ENCODE measurements around the gene AFF2.

DNA sequence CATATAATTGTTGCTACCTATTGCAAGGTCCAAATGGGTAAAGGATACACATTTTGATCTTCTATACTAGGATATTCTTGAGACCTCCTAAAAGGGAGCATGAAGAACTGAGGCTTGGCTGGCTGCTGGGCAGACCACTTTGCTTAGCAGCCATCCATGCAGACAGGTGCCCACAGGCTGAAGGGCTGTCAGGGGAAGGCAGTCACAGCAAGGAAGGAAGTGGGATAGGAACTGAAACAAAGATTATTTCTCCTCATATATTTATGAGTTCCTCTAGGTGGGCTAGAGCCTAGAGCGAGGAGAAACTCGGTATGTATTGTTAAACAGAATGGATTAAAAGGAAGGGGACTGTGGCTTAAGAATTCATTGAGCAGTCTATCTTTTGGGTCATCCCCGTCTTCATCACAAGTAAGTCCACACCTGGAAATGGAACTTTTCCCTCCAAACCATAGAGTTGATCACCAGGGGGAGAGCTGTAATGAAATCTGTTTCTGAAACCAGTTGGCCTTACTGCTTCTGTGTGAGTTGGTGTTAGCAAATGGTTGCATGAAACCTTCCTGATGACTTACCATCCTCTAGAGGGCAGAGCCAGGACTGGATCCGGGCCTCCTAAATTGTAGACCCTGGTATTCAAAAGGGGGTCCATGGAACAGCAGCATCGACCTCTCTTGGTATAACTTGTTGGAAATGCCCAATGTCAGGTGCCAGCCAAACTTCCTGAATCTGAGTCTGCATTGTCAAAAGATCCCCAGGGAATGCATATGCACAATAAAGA lies 42.3 kb downstream of the AFF2 start:
- TF ChIP-seq, protein P1, sequence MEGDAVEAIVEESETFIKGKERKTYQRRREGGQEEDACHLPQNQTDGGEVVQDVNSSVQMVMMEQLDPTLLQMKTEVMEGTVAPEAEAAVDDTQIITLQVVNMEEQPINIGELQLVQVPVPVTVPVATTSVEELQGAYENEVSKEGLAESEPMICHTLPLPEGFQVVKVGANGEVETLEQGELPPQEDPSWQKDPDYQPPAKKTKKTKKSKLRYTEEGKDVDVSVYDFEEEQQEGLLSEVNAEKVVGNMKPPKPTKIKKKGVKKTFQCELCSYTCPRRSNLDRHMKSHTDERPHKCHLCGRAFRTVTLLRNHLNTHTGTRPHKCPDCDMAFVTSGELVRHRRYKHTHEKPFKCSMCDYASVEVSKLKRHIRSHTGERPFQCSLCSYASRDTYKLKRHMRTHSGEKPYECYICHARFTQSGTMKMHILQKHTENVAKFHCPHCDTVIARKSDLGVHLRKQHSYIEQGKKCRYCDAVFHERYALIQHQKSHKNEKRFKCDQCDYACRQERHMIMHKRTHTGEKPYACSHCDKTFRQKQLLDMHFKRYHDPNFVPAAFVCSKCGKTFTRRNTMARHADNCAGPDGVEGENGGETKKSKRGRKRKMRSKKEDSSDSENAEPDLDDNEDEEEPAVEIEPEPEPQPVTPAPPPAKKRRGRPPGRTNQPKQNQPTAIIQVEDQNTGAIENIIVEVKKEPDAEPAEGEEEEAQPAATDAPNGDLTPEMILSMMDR (IDR thresholded peaks at IDR 0.05) = no peak
- no peak for TF ChIP-seq POLR2A (IDR thresholded peaks at IDR 0.05)
